ENCODE measurements around the gene PPP1R3F.

GRCh38 chrX:49256268-49256995 is 13.2 kb upstream of the PPP1R3F start:
- TF ChIP-seq CTCF (IDR thresholded peaks at IDR 0.05; ENCODE audit: poor library complexity) (no peak), EZH2phosphoT487 (IDR thresholded peaks at IDR 0.05; ENCODE audit: low read depth, severe bottlenecking, unreplicated experiment) (no peak)
